Skeletal muscle tissue (tissue), 4 donors: ENCODE results near the gene APLN. TPM values are rescaled to one million over a fixed set of nuclear protein-coding genes. Genes with fewer than 3 reads are reported as not detected.

ENCODE experiments used
- H3K27ac ChIP-seq: one replicate; pipeline ENCODE4 v1.7.0; 2013; ENCODE audit warnings: mild to moderate bottlenecking, low read depth, low read length, inconsistent platforms
- H3K27me3 ChIP-seq, 3 donors: one replicate each; pipeline ENCODE4 v1.7.0; 2013; ENCODE audit warnings: low read length in 3 of 3; ENCODE audit not compliant: control insufficient read depth in 3 of 3, insufficient read depth in 3 of 3
- H3K36me3 ChIP-seq, 3 donors: one replicate each; pipeline ENCODE4 v1.7.0; 2013; ENCODE audit warnings: low read length in 3 of 3; ENCODE audit not compliant: control insufficient read depth in 3 of 3, insufficient read depth in 3 of 3
- H3K4me1 ChIP-seq, 3 donors: one replicate each; pipeline ENCODE4 v1.7.0; 2013; ENCODE audit warnings: low read length in 3 of 3, mild to moderate bottlenecking in 3 of 3; ENCODE audit not compliant: control insufficient read depth in 3 of 3, insufficient read depth in 3 of 3
- H3K4me3 ChIP-seq, 3 donors: one replicate each; pipeline ENCODE4 v1.7.0; 2013; ENCODE audit warnings: low read length in 3 of 3
- H3K9ac ChIP-seq, 3 donors: one replicate each; pipeline ENCODE4 v1.7.0; 2013; ENCODE audit warnings: low read length in 3 of 3, mild to moderate bottlenecking in 3 of 3, moderate library complexity in 2 of 3, low read depth in 1 of 3
- H3K9me3 ChIP-seq, 3 donors: one replicate each; pipeline ENCODE4 v1.7.0; 2013; ENCODE audit warnings: low read length in 3 of 3; ENCODE audit not compliant: control insufficient read depth in 3 of 3
- total RNA-seq: library from RNA; depleted of rRNA; stranded (reverse); fragments of >200 nt; gene quantifications from one replicate; pipeline ENCODE4 v1.2.3, GENCODE V29; 2014
- donor health status: Osteomylitis.

The APLN gene
- total RNA-seq, 1 donor from 2014 or later, result 4.2 TPM

GRCh38 chrX:129665916-129666644 is 11.3 kb upstream of the APLN start:
- no peaks in the 10 kb centered on the region for H3K9me3 ChIP-seq
- H3K27ac ChIP-seq, result no peak overlapping the region
- no peak overlapping the region for H3K9ac ChIP-seq
- no peaks in the 10 kb centered on the region for H3K36me3 ChIP-seq
- H3K4me1 ChIP-seq, result peaks cover 0 to 5% (median 0%) of the 10 kb centered on the region in 3 donors
- H3K27me3 ChIP-seq, result no peaks in the 10 kb centered on the region
- no peak overlapping the region for H3K4me3 ChIP-seq

- no peak overlapping the region for H3K9ac ChIP-seq
- H3K27me3 ChIP-seq, result no peaks in the 10 kb centered on the region
- no peaks in the 10 kb centered on the region for H3K36me3 ChIP-seq
- H3K27ac ChIP-seq, result no peak overlapping the region
- peaks cover 0 to 5% (median 0%) of the 10 kb centered on the region in 3 donors for H3K4me1 ChIP-seq
- no peaks in the 10 kb centered on the region for H3K9me3 ChIP-seq
- H3K4me3 ChIP-seq, result no peak overlapping the region
Measured at GRCh38 chrX:129663171-129663570, 8.4 kb upstream of the APLN start.

DNA sequence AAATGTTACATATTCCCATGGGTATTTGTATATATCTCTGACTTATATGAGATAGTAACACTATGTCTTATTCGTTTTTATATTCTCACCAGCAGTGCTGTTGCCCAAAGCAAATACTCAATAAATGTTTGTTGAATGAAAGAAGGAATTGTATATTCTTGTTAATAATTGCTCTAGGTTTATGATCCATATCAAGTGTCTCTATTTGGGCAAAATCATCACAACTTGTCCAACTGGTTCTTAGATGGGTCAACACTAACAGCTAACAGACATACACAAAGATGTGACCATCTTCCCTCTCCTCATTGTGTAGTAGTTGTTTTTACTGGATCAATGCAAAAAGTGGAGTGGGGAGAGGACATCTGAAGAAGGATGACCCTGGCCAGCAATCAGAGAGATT is 6.6 kb upstream of the APLN start:
- H3K27ac ChIP-seq, result no peak overlapping the region
- H3K9me3 ChIP-seq, result no peaks in the 10 kb centered on the region
- no peak overlapping the region for H3K9ac ChIP-seq
- H3K4me1 ChIP-seq, result peaks cover 0 to 5% (median 0%) of the 10 kb centered on the region in 3 donors
- no peaks in the 10 kb centered on the region for H3K36me3 ChIP-seq
- no peaks in the 10 kb centered on the region for H3K27me3 ChIP-seq
- H3K4me3 ChIP-seq, result no peak overlapping the region

- no peak overlapping the region for H3K27ac ChIP-seq
- H3K27me3 ChIP-seq, result peaks cover 0 to 5% (median 0%) of the 10 kb centered on the region in 3 donors
- no peak overlapping the region for H3K9ac ChIP-seq
- no peak overlapping the region for H3K4me3 ChIP-seq
- no peaks in the 10 kb centered on the region for H3K9me3 ChIP-seq
- H3K4me1 ChIP-seq, result peaks cover 0 to 3% (median 0%) of the 10 kb centered on the region in 3 donors
- H3K36me3 ChIP-seq, result no peaks in the 10 kb centered on the region
Measured at GRCh38 chrX:129659861-129660260, 5.1 kb upstream of the APLN start.

- Histone ChIP-seq H3K9ac (no peak overlapping the region), H3K4me3 (no peak overlapping the region), H3K27ac (no peak overlapping the region), H3K27me3 (peaks cover 0 to 5% (median 0%) of the 10 kb centered on the region in 3 donors), H3K4me1 (peaks cover under 1 to 3% (median 1%) of the 10 kb centered on the region in 3 donors), H3K36me3 (no peaks in the 10 kb centered on the region), H3K9me3 (no peaks in the 10 kb centered on the region)
Measured at GRCh38 chrX:129659141-129659540, 4.4 kb upstream of the APLN start.

DNA sequence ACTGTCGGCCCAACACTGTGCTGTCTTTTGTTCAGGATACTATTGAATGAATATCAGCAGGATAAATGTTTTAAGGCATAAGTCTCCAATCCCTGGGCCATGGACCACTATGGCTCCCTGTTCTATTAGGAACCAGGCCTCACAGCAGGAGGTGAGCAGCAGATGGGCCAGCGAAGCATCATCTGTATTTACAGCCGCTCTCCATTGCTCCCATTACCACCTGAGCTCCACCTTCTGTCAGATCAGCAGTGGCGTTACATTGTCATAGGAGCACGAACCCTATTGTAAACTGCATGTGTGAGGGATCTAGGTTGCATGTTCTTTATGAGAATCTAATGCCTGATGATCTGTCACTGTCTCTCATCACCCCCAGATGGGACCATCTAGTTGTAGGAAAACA is 3.7 kb upstream of the APLN start:
- no peaks in the 10 kb centered on the region for H3K9me3 ChIP-seq
- H3K4me1 ChIP-seq, result peaks cover 7 to 10% (median 8%) of the 10 kb centered on the region in 3 donors
- H3K9ac ChIP-seq, result no peak overlapping the region
- no peaks in the 10 kb centered on the region for H3K36me3 ChIP-seq
- H3K4me3 ChIP-seq, result no peak overlapping the region
- H3K27ac ChIP-seq, result no peak overlapping the region
- H3K27me3 ChIP-seq, result peaks cover 0 to 5% (median 0%) of the 10 kb centered on the region in 3 donors

DNA sequence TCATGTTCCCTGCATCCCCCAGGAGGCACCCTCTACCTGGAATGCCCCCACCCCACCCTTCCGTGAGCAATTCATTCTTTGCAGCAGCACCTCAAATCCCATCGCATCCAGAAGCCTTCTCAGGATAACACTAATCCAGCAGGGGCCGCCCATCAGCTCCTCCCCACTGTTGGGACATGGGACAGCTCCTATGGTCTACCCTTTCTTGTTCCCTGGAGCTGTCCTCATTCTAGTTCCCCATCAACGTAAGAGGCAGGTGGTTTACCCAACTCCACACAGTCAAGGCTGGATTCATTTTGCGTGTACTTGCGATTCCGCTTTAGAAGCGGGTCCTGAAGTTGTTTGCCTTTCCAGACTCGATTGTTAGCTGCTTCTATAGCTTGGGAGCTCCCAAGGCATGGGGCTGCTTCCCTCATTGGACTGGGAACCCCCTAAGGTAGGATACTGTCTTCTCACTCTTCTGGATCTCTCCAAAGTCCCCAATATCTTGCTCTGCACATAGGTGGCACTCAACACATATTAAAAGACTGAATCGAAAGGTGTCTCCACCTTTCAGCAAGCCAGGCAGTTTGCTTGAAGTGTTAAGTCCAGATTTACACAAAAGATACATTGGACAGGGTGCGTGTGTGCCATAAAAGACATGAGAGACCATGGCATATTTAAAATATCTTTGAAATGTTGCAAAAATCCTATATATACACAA is 942 bp upstream of the APLN start:
- Histone ChIP-seq H3K27me3 (peaks cover 0 to 12% (median 0%) of the 10 kb centered on the region in 3 donors), H3K36me3 (no peaks in the 10 kb centered on the region), H3K4me3 (no peak overlapping the region), H3K27ac (no peak overlapping the region), H3K9me3 (no peaks in the 10 kb centered on the region), H3K4me1 (peaks cover 8 to 30% (median 27%) of the 10 kb centered on the region in 3 donors), H3K9ac (no peak overlapping the region)

DNA sequence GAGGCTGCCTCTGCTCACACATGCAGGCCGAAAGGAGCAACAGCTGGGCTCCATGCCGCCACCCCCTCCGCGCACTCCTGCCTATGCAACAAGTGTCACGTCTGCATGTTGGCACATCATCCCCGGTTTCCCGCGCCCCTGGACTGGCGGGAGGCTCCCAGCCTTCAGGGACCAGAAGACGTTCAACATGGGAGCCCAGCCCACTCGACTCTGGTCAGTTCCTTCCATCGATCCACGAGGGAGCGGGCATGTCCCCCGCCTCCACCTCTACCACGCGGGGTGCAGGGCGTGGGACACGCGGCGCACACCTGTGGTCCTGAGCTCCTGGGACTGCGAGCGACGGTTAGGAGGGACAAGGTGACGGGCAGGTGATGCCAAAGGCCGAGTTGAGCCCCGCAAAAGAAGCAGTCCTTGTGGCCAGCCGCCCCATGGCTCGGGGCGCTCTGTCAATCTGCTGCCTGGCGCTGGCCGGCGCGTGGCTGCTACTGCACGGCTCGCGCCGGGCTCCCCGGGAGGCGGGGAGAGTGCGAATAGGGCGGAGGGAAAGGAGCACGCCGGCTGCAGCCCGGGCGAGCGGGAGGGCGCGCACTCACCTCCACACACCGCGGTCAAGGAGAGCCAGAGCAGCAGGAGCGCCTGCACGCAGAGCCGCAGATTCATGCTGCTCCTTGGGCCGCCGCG is 645 bp downstream of the APLN start:
- Histone ChIP-seq H3K4me1 (peaks cover 8 to 30% (median 27%) of the 10 kb centered on the region in 3 donors), H3K9ac (peak overlapping the region in 1 of 3 donors; percentile 77), H3K27ac (no peak overlapping the region), H3K9me3 (no peaks in the 10 kb centered on the region), H3K27me3 (peaks cover 0 to 12% (median 0%) of the 10 kb centered on the region in 3 donors), H3K36me3 (no peaks in the 10 kb centered on the region), H3K4me3 (peak overlapping the region; percentile 48 to 71 (median 61))

- Histone ChIP-seq H3K9ac (peak overlapping the region in 1 of 3 donors; percentile 77), H3K9me3 (no peaks in the 10 kb centered on the region), H3K27ac (no peak overlapping the region), H3K4me1 (peaks cover 8 to 30% (median 27%) of the 10 kb centered on the region in 3 donors), H3K27me3 (peaks cover 0 to 12% (median 0%) of the 10 kb centered on the region in 3 donors), H3K36me3 (no peaks in the 10 kb centered on the region), H3K4me3 (peak overlapping the region in 2 of 3 donors; percentile 48 to 71)
Measured at GRCh38 chrX:129653181-129653970, 1.4 kb downstream of the APLN start.
